Testis (tissue), 2 donors: ENCODE results near the gene ARHGEF11.

ENCODE experiments used
- CTCF ChIP-seq, 3 experiments: fragments of 450-650 bp in 2 of 3; fragments of 200-600 bp in 1 of 3; sonication (generic) in 1 of 3; IDR thresholded peaks; one replicate each; pipeline ENCODE4 v1.5.1; 2016 to 2019; ENCODE audit warnings: antibody characterized with exemption in 3 of 3, mild to moderate bottlenecking in 2 of 3, moderate library complexity in 1 of 3
- POLR2A ChIP-seq: fragments of 450-650 bp; IDR thresholded peaks from one replicate; pipeline ENCODE4 v1.6.1; 2017; ENCODE audit warnings: antibody characterized with exemption, mild to moderate bottlenecking, moderate library complexity

GRCh38 chr1:156908955-156909354, 136.6 kb downstream of the ARHGEF11 start:
- no peak for TF ChIP-seq CTCF (IDR thresholded peaks at IDR 0.05)
- no peak for TF ChIP-seq POLR2A
